ENCODE measurements around the gene AP2B1.
"Not testable (repeated sequence)": the region's sequence is repeated elsewhere in the genome, so short reads cannot be mapped to it uniquely, and the experiment has no call there.

The AP2B1 gene

DNA sequence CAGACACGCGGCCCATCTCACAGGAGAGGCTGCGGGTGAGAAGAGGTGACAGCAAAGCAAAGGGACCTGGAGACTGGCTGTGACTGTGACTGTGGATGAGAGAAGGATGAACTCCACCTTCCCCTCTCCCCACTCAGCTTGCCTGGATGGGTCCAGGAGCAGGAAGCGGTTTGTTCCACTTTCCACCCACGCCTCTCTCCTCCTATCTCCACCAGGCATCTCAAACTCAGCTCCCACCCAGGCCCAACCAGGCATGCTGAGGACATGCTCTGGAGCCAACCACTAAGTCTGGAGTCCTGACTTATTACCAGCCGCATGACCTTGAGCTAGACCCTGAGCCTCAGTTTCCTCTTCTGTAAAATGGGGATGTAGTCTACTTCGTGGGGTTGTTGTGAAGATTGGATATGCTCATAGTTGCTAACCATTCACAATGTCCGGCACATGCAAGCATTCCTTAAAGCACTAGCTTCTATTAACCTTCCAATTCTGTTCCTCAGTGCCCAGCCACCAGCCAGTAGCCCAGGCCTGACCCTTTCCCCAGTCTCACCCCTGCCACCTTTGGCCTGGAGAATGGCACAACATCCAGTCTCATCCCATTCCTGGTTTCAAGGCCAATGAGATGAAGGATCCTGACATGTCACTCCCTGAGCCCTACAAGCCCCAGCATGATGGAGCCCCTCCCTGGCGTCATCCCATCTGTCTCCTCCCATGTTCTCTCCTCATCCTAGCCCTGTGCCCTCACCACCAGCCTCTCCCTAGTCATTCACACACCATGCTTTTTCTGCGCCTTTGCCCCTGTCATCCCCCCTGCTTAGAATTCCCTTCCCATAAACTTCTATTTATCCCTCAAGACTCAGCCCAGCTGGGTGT, 163.6 kb downstream of the AP2B1 start:
- DNase-seq: no peak

- DNase-seq: not testable (repeated sequence)
These were observed 164.4 kb downstream of the AP2B1 start for GRCh38 chr17:35751541-35751940.

- DNase-seq: no peak
These were observed 165.3 kb downstream of the AP2B1 start for GRCh38 chr17:35752471-35752870.

GRCh38 chr17:35752945-35753764, 166.0 kb downstream of the AP2B1 start, which contains the start of gene GAS2L2:
GAS2L2 (minus strand) TSS chr17:35753239; CDS start chr17:35752850, 389 bp downstream.
- DNase-seq: no peak

GRCh38 chr17:35757243-35757642, 170.1 kb downstream of the AP2B1 start:
- DNase-seq: no peak

DNA sequence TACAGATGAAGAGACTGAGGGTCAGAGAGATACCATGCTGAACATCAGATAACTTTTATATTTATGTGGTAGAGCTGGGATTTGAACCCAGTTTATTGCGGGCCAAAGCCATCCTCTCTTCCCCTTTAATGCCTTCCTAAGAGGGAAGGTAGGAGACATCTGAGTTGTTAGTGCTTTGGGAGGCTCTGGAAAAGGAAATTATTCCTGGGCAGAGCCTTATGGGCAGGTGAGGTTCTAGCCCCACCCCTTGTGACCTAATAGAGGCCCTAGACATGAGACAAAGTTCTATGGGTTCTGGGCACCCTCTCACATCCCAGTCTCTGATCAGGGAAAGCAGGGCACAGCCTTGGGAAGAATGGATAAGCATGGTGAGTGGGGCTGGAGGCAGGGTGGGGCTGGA, 173.5 kb downstream of the AP2B1 start, which contains the start of gene C17orf50:
Gene C17orf50, plus strand, starts transcription at position 301 of the 400 bp plus-strand sequence. Its CDS starts 55 bp downstream, at position 356.
- DNase-seq: no peak

GRCh38 chr17:35761601-35762000, 174.5 kb downstream of the AP2B1 start:
- no peak for DNase-seq

GRCh38 chr17:35763767-35764122, 176.6 kb downstream of the AP2B1 start:
- no peak for DNase-seq

DNA sequence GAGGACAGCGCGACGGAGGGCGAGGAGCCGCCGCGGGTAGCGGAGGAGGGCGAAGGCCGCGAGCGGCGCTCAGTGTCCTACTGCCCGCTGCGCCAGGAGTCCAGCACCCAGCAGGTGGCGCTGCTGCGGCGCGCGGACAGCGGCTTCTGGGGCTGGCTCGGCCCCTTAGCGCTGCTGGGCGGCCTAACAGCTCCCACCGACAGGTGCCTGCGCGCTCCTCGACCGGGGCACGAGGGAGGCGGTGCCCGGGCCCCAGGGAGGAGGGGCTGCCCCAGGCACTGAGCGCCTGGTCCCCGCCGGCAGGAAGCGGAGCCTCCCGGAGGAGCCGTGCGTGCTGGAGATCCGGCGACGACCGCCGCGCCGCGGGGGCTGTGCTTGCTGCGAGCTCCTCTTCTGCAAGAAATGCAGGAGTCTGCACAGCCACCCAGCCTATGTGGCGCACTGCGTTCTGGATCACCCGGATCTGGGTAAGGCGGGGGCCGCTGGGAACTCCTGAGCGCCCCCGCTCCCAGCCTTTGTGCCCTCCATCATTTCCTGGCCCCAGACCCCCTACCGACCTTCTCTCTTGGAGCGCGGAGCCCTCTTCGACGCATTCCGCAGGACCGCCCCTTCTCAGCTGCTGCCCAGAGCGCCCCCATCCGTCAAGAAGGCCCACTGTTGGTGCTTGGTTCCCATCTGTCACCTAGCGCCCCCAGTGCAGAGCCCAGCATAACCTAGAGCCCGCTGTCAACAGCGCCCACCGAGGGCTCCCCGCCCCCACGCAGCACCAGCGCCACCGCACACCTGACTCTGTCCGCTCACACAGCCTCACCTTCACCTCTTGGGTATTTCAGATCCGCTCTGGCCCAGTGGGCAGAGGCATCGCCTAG, 177.2 kb downstream of the AP2B1 start:
- DNase-seq: peak; percentile 92 to 95

GRCh38 chr17:35765086-35765710, 178.1 kb downstream of the AP2B1 start:
- DNase-seq: no peak

DNA sequence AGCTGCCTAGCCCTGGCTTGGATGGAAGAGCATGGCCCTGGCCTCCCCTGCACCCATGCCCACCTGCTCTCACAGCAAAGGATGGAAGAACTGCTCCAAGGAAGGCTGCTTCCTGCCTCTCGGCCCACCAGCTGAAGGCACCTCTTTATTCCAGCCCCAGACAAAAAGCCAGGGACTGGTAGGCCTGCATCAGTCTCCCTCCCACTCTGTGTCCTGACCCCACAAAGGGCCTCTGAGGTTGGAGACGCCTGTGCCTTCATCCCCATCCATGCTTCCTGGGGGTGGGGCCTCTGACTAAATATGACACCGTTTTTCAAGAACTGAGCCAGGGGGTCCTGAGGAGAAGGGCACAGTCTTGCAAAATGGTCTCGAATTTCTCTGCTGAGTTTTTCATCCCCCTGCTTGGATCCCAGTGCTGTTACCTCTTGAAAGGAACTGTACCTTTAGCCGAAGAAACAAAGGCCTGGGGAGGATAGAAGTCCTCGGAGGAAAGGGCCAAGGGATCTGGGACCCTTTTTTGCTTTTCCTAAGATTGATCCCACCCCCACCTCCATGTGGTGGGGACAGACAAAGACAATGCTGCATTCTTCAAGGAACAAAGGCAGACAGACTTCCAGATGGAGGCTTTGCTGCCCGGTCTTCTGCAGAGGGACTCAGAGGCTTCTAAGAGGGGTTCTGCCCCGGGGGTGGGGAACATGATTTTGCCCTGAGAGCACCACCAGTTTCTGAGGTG, 178.8 kb downstream of the AP2B1 start:
- no peak for DNase-seq

GRCh38 chr17:35766489-35766877, 179.4 kb downstream of the AP2B1 start:
- no peak for DNase-seq

DNA sequence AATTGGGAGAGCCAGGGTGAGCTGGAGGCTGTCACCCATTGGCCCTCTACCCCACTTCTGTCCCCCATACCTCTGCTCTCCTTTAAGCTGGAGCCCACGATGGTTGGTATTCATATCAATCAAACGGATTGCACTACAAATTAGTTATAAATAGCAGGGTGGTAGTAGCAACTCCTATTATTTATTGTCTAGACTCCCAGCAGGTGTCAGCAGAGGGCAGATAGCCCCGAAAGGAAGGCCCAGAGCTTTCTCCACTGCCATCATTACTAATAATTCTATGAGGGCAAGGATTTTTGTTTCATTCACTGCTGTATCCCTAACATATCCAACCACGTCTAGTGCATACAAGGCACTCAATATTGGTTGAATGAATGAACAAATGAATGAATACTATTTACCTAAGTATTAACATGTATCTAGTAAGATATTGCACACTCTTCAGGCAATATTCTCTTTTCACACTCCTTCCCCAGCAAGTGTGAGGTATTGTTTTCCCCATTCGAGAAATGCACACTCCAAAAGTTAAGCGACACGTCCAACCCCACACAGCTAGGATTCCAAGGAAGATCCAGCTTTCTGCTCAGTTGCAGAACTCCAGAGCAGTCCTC, 179.9 kb downstream of the AP2B1 start:
- no peak for DNase-seq

GRCh38 chr17:35768797-35769196, 181.7 kb downstream of the AP2B1 start:
- no peak for DNase-seq

- no peak for DNase-seq
These were observed 182.9 kb downstream of the AP2B1 start for GRCh38 chr17:35769895-35770486.

GRCh38 chr17:35773129-35773528, 186.0 kb downstream of the AP2B1 start:
- no peak for DNase-seq

DNA sequence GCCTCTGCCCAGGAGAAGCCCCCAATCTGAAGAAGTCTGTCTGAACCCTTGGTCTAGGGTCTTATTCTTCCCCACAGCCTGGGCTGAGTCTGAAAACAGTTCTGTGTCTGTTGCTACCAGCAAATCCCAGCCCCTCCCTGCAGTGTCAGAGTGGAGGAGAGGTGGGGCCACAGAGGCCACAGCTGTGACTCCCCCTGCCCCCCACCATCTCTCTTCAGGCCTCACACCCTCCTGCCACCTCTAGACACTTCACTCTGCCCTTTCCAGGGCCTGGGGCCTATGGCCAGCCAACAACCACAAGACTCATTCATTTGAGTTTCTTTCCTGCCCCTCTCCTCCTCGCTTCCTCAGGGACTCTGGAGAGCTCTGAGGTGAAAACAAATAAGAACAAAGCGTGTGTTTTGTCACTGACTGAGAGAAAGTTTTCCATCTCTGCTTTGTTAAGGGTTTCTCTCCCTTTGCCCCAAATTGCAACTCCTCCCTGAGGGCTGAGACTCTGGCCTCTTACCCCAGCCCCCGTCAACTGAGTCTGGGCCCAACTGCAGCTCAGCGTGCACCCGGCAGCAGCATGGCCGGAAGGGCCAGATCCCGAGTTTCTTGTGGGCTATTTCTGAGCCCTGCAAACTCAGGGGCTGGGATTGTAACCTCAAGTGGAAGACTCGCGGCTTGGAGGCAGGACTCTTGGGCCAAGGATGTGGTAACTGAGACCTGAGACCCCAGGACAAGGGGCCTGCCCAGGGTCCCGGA, 186.7 kb downstream of the AP2B1 start:
- no peak for DNase-seq

GRCh38 chr17:35774499-35774898, 187.4 kb downstream of the AP2B1 start:
- DNase-seq: no peak

- no peak for DNase-seq
These were observed 187.9 kb downstream of the AP2B1 start for GRCh38 chr17:35775039-35775438.

- DNase-seq: no peak
These were observed 188.5 kb downstream of the AP2B1 start for GRCh38 chr17:35775583-35775982.

Measured in activated T-cell treated with anti-CD3 and anti-CD28 coated beads, Interleukin-2, amount 50 U/mL, for 48 hours (primary cell).